Limb (tissue), 2 donors: Measurements from ENCODE around the gene TXN2.

Source experiments
- DNase-seq, 2 donors: peaks; one replicate each; pipeline ENCODE4 v3.0.0-alpha.2; 2016; ENCODE audit errors: extremely low spot score in 2 of 2

TXN2 gene

DNA sequence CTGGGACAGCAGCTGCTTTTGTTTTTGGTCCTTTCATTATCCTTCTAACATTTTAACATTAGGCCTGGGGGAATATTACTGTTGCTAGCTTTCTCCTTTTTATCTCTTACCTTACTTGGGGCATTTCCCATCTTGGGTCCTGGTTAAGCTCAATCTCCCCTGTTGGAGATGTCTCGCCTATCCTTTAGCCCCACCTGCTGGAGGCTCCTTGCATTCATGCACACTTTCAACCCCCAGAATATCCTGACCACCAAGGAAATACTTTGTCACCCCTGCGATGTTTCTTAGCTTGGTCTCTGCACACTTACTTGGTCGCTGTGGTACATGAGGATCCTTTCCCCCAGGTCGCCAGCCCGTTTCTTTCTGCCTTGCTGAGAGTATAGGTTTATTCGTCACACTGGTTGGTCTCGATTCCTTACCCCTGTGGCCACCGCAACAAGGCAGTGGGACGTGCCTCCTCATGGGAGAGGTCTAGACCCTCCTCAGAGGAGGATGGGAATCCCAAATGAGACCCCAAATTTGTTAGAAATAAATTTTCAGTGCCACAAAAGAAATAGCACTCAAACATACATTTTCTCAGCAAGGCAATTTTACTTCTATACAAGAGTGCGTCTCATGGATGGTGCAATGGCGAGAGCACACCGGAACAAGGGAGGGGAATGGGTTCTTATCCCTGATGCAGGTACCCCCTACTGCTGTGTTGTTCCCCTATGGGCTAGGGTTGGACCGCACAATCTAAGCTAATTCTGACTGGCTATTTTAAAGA is 5.4 kb upstream of the TXN2 start:
- no peak for DNase-seq

- no peak for DNase-seq
Measured at GRCh38 chr22:36480941-36481392, 473 bp downstream of the TXN2 start.

DNA sequence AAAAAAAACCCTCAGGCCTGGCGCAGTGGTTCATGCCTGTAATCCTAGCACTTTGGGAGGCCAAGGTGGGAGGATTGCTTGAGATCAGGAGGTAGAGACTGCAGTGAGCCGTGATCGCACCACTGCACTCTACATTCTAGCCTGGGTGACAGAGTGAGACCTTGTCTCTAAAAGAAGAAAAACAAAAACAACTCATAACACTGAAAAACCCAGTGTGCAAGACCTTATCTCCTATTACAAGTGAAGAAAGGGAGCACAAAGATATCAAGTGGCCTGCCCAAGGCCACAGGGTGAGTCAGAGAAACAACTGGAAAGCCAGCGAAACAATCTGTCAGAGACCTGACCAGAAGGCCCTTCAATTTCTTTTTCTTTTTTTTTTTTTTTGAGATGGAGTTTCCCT is 2.5 kb downstream of the TXN2 start:
- no peak for DNase-seq

GRCh38 chr22:36475341-36475740 is 6.1 kb downstream of the TXN2 start:
- no peak for DNase-seq

- no peak for DNase-seq
Measured at GRCh38 chr22:36472689-36473088, 8.8 kb downstream of the TXN2 start.

- DNase-seq = no peak
Measured at GRCh38 chr22:36471341-36471821, 10.1 kb downstream of the TXN2 start.

- DNase-seq = no peak
Measured at GRCh38 chr22:36470994-36471331, 10.5 kb downstream of the TXN2 start.

GRCh38 chr22:36470162-36470993 is 11.1 kb downstream of the TXN2 start:
- peak; percentile 84 to 88 for DNase-seq

GRCh38 chr22:36469094-36469710 is 12.2 kb downstream of the TXN2 start:
- no peak for DNase-seq

DNA sequence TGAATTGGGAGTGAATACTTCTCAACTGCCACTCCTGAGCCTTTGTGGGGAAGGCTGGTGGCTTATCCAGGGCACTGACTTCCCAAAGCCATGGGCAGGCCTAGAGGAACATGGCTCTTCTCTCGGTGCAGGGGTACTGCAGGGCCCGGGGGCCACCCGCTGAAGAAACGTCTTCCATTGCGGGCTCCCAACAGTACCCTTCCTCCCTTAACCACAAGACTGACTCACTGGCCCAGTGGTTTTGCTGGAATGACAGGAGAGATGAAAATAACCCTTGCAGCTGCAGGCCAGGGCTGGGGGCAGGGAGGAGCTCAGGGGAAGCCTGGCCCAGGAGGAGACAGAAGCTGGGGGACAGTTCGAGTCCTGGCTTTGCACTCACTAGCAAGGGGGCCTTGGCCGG is 13.5 kb downstream of the TXN2 start:
- DNase-seq = no peak

GRCh38 chr22:36467042-36467810 is 14.2 kb downstream of the TXN2 start:
- DNase-seq = no peak

DNA sequence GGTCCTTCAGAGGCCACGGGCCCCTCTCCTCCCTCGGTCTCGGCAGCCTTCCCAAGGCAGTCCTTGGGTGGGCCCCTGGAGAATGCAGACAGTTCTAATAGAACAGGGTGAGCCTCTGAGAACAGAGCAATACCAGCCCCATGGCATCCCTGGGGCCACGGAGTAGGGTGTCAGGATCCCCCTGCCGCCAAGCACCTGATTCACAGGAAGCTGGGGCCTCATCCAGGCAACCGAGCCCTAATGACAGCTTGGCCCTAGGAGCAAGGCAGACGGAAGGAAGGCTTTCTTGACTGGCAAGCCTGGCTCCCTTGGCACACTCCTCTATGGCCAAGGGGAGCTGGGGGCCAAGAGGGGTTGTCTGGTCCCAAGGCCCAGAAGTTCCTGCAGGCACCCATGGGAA is 15.2 kb downstream of the TXN2 start:
- DNase-seq = no peak

GRCh38 chr22:36465232-36466021 is 16.0 kb downstream of the TXN2 start:
- no peak for DNase-seq

DNA sequence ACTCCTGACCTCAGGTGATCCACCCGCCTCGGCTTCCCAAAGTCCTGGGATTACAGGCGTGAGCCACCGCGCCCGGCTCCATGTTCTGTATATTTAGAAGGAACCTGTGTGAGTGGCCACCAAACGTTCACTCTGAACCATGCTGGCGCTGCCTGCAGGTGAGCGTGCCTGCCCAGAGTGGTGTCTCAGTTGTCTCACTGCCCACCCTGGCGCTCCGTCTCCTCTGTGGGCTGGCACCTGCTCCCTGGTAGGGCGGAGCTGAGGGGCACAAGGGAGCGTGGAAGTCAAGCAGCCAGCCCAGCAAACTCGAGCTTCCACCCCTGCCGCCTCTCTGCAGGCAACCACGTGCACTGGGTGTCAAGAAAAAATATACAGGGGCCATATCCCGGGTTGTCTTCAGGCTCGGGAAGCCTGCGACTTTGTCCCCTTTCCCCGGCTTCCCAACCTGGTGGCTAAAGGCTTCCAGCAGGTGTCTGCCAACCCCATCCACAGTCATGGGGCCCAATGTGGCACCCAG is 16.7 kb downstream of the TXN2 start:
- no peak for DNase-seq

- DNase-seq = no peak
Measured at GRCh38 chr22:36463783-36464184, 17.7 kb downstream of the TXN2 start.

GRCh38 chr22:36461665-36462649 is 19.5 kb downstream of the TXN2 start:
- no peak for DNase-seq

- no peak for DNase-seq
Measured at GRCh38 chr22:36460202-36460601, 21.2 kb downstream of the TXN2 start.

GRCh38 chr22:36457688-36458450 is 23.6 kb downstream of the TXN2 start:
- DNase-seq = no peak

- no peak for DNase-seq
Measured at GRCh38 chr22:36456464-36456845, 25.0 kb downstream of the TXN2 start.
